HEK293 (cell line): Measurements from ENCODE around the gene MRPL4.

Experiments
- BCL11A ChIP-seq: fragments of 450-650 bp; formaldehyde crosslinking; IDR thresholded peaks from 2 replicates; pipeline ENCODE4 v1.5.1; 2016; ENCODE audit warnings: low read depth, missing biosample characterization, missing genetic modification characterization
- EGR2 ChIP-seq: fragments of 450-650 bp; formaldehyde crosslinking; IDR thresholded peaks from 2 replicates; pipeline ENCODE4 v1.5.1; 2016; ENCODE audit warnings: low read depth, missing biosample characterization, missing genetic modification characterization
- HOXA7 ChIP-seq: sonication (generic); formaldehyde crosslinking; IDR thresholded peaks from 2 replicates; pipeline ENCODE4 v1.8.1; 2022; ENCODE audit warnings: missing genetic modification reagents, borderline replicate concordance
- IKZF3 ChIP-seq: fragments of 450-650 bp; IDR thresholded peaks from 2 replicates; pipeline ENCODE4 v1.5.0; 2018; ENCODE audit warnings: missing biosample characterization, mild to moderate bottlenecking, missing genetic modification characterization, moderate library complexity
- KLF9 ChIP-seq: fragments of 450-650 bp; formaldehyde crosslinking; IDR thresholded peaks from 2 replicates; pipeline ENCODE4 v1.5.1; 2016; ENCODE audit warnings: missing biosample characterization, missing genetic modification characterization, low read depth
- MZF1 ChIP-seq: fragments of 450-650 bp; formaldehyde crosslinking; IDR thresholded peaks from 2 replicates; pipeline ENCODE4 v1.5.1; 2017; ENCODE audit warnings: missing biosample characterization, missing genetic modification characterization, borderline replicate concordance
- OVOL3 ChIP-seq: fragments of 450-650 bp; formaldehyde crosslinking; IDR thresholded peaks from 2 replicates; pipeline ENCODE4 v1.5.1; 2016; ENCODE audit warnings: missing biosample characterization, missing genetic modification characterization
- SETDB1 ChIP-seq: IDR thresholded peaks from one replicate; pipeline ENCODE4 v1.6.1; 2017; ENCODE audit warnings: mild to moderate bottlenecking, low read length, moderate library complexity, mixed read lengths; ENCODE audit not compliant: insufficient read length
- TRIM28 ChIP-seq: IDR thresholded peaks from 2 replicates; pipeline ENCODE4 v1.6.1; 2011; ENCODE audit warnings: low read length, control low read depth, borderline replicate concordance
- ZBTB26 ChIP-seq: fragments of 450-650 bp; formaldehyde crosslinking; optimal IDR thresholded peaks from 2 replicates; pipeline ENCODE3; 2016; ENCODE audit warnings: missing biosample characterization, mild to moderate bottlenecking, missing genetic modification characterization
- ZBTB48 ChIP-seq: fragments of 450-650 bp; formaldehyde crosslinking; IDR thresholded peaks from 2 replicates; pipeline ENCODE4 v1.5.1; 2016; ENCODE audit warnings: missing biosample characterization, missing genetic modification characterization
- ZFP41 ChIP-seq: fragments of 450-650 bp; formaldehyde crosslinking; IDR thresholded peaks from 2 replicates; pipeline ENCODE4 v1.5.1; 2016; ENCODE audit warnings: missing biosample characterization, missing genetic modification characterization, borderline replicate concordance
- ZIC2 ChIP-seq: fragments of 450-650 bp; formaldehyde crosslinking; IDR thresholded peaks from 2 replicates; pipeline ENCODE4 v1.5.1; 2016; ENCODE audit warnings: missing biosample characterization, missing genetic modification characterization
- ZNF121 ChIP-seq: fragments of 450-650 bp; formaldehyde crosslinking; IDR thresholded peaks from 2 replicates; pipeline ENCODE4 v1.5.1; 2016; ENCODE audit warnings: missing biosample characterization, missing genetic modification characterization
- ZNF148 ChIP-seq: fragments of 450-650 bp; formaldehyde crosslinking; IDR thresholded peaks from 2 replicates; pipeline ENCODE4 v1.5.0; 2017; ENCODE audit warnings: missing biosample characterization, missing genetic modification characterization, borderline replicate concordance
- ZNF169 ChIP-seq: fragments of 450-650 bp; formaldehyde crosslinking; IDR thresholded peaks from 2 replicates; pipeline ENCODE4 v1.5.1; 2016; ENCODE audit warnings: missing biosample characterization, missing genetic modification characterization
- ZNF223 ChIP-seq: fragments of 450-650 bp; formaldehyde crosslinking; IDR thresholded peaks from 2 replicates; pipeline ENCODE4 v1.5.1; 2016; ENCODE audit warnings: missing biosample characterization, missing genetic modification characterization
- ZNF350 ChIP-seq: fragments of 450-650 bp; formaldehyde crosslinking; IDR thresholded peaks from 2 replicates; pipeline ENCODE4 v1.5.0; 2017; ENCODE audit warnings: missing biosample characterization, mild to moderate bottlenecking, missing genetic modification characterization
- ZNF473 ChIP-seq: fragments of 450-650 bp; formaldehyde crosslinking; IDR thresholded peaks from 2 replicates; pipeline ENCODE4 v1.5.1; 2017; ENCODE audit warnings: missing biosample characterization, missing genetic modification characterization
- ZNF48 ChIP-seq: fragments of 450-650 bp; formaldehyde crosslinking; IDR thresholded peaks from 2 replicates; pipeline ENCODE4 v1.5.1; 2016; ENCODE audit warnings: missing biosample characterization, missing genetic modification characterization
- ZNF501 ChIP-seq: fragments of 450-650 bp; formaldehyde crosslinking; IDR thresholded peaks from 2 replicates; pipeline ENCODE4 v1.5.1; 2016; ENCODE audit warnings: missing biosample characterization, missing genetic modification characterization
- ZNF514 ChIP-seq: fragments of 450-650 bp; formaldehyde crosslinking; IDR thresholded peaks from 2 replicates; pipeline ENCODE4 v1.5.1; 2016; ENCODE audit warnings: missing biosample characterization, missing genetic modification characterization
- ZNF548 ChIP-seq: fragments of 450-650 bp; formaldehyde crosslinking; IDR thresholded peaks from 2 replicates; pipeline ENCODE4 v1.5.1; 2016; ENCODE audit warnings: missing biosample characterization, missing genetic modification characterization
- ZNF558 ChIP-seq: fragments of 450-650 bp; formaldehyde crosslinking; IDR thresholded peaks from 2 replicates; pipeline ENCODE4 v1.5.1; 2016; ENCODE audit warnings: missing biosample characterization, missing genetic modification characterization
- ZNF560 ChIP-seq: fragments of 450-650 bp; formaldehyde crosslinking; IDR thresholded peaks from 2 replicates; pipeline ENCODE4 v1.5.1; 2017; ENCODE audit warnings: missing biosample characterization, missing genetic modification characterization, borderline replicate concordance
- ZNF624 ChIP-seq: fragments of 450-650 bp; formaldehyde crosslinking; IDR thresholded peaks from 2 replicates; pipeline ENCODE4 v1.5.1; 2017; ENCODE audit warnings: missing biosample characterization, missing genetic modification characterization
- ZNF677 ChIP-seq: fragments of 450-650 bp; IDR thresholded peaks from 2 replicates; pipeline ENCODE4 v1.5.0; 2018; ENCODE audit warnings: missing biosample characterization, mild to moderate bottlenecking, missing genetic modification characterization, moderate library complexity
- ZNF768 ChIP-seq: fragments of 450-650 bp; formaldehyde crosslinking; IDR thresholded peaks from 2 replicates; pipeline ENCODE4 v1.5.1; 2018; ENCODE audit warnings: missing biosample characterization, mild to moderate bottlenecking, missing genetic modification characterization
- ZNF830 ChIP-seq: fragments of 450-650 bp; IDR thresholded peaks from 2 replicates; pipeline ENCODE4 v1.5.0; 2018; ENCODE audit warnings: missing biosample characterization, missing genetic modification characterization, low read depth, mild to moderate bottlenecking, moderate library complexity
- ZXDB ChIP-seq: fragments of 450-650 bp; formaldehyde crosslinking; IDR thresholded peaks from 2 replicates; pipeline ENCODE4 v1.5.1; 2016; ENCODE audit warnings: missing biosample characterization, missing genetic modification characterization
- TF ChIP-seq, protein P1 (sequence below): fragments of 450-650 bp; formaldehyde crosslinking; IDR thresholded peaks from 2 replicates; pipeline ENCODE4 v1.5.1; 2016; ENCODE audit warnings: missing biosample characterization, missing genetic modification characterization
- TF ChIP-seq, protein P2 (sequence below): fragments of 450-650 bp; formaldehyde crosslinking; conservative IDR thresholded peaks from 2 replicates; pipeline ENCODE4 v1.5.1; 2016; ENCODE audit warnings: low read depth, missing biosample characterization, missing genetic modification characterization

Gene MRPL4

DNA sequence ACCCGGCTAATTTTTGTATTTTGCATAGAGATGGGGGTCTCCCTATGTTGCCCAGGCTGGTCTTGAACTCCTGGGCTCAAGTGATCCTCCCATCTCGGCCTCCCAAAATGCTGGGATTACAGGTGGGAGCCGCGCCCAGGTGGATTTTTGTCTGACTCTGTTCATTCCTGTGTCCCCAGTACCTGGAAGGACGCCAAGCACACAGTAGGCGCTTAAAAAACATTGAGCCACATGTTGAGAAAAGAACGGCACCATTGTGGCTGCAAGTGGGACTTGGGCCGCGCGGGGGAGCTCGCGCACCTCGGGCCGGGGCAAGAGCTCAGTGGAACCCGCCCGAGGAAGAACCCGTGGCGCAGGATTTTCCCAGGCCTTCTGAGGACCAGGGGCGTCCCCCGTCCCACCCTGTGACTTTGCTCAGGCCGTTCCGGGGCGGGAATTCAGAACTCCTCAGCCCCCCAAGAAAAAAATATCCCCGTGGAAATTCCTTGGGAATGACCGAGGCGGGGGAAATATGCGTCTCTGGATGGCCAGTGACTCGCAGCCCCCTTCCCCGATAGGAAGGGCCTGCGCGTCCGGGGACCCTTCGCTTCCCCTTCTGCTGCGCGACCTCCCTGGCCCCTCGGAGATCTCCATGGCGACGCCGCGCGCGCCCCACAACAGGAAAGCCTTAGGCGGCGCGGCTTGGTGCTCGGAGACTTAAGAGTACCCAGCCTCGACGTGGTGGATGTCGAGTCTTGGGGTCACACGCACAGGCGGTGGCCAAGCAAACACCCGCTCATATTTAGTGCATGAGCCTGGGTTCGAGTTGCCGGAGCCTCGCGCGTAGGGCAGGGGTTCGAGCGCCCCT lies 17.5 kb downstream of the MRPL4 start (continued):
- TF ChIP-seq BCL11A (tag by site-specific recombination) (no peak), TRIM28 (no peak), ZNF624 (tag by site-specific recombination) (no peak), ZNF514 (no peak), ZNF548 (no peak), ZNF223 (tag by site-specific recombination) (no peak), ZNF121 (tag by site-specific recombination) (peak; percentile 94), ZNF350 (tag by site-specific recombination) (no peak), ZNF830 (no peak), ZBTB48 (tag by site-specific recombination) (no peak), KLF9 (tag by site-specific recombination) (no peak), IKZF3 (tag by site-specific recombination) (peak; percentile 91), SETDB1 (no peak), ZBTB26 (tag by site-specific recombination) (peak; percentile 22), ZNF768 (tag by site-specific recombination) (no peak), ZNF558 (no peak), ZNF677 (tag by site-specific recombination) (peak; percentile 4; the same call in 1 of the 2 replicates), ZNF148 (tag by site-specific recombination) (no peak), ZXDB (no peak), ZNF169 (tag by site-specific recombination) (no peak), EGR2 (tag by site-specific recombination) (no peak), HOXA7 (CRISPR knock-in tag) (no peak), ZIC2 (tag by site-specific recombination) (no peak), ZNF473 (tag by site-specific recombination) (no peak), ZNF560 (no peak), MZF1 (no peak), ZNF501 (0 out of 2 replicates have a peak, but pooled peaks have one; percentile 26), OVOL3 (no peak), ZFP41 (tag by site-specific recombination) (no peak), ZNF48 (tag by site-specific recombination) (no peak)
- TF ChIP-seq, protein P1, sequence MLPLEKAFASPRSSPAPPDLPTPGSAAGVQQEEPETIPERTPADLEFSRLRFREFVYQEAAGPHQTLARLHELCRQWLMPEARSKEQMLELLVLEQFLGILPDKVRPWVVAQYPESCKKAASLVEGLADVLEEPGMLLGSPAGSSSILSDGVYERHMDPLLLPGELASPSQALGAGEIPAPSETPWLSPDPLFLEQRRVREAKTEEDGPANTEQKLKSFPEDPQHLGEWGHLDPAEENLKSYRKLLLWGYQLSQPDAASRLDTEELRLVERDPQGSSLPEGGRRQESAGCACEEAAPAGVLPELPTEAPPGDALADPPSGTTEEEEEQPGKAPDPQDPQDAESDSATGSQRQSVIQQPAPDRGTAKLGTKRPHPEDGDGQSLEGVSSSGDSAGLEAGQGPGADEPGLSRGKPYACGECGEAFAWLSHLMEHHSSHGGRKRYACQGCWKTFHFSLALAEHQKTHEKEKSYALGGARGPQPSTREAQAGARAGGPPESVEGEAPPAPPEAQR (tag by site-specific recombination): no peak
- TF ChIP-seq, protein P2, sequence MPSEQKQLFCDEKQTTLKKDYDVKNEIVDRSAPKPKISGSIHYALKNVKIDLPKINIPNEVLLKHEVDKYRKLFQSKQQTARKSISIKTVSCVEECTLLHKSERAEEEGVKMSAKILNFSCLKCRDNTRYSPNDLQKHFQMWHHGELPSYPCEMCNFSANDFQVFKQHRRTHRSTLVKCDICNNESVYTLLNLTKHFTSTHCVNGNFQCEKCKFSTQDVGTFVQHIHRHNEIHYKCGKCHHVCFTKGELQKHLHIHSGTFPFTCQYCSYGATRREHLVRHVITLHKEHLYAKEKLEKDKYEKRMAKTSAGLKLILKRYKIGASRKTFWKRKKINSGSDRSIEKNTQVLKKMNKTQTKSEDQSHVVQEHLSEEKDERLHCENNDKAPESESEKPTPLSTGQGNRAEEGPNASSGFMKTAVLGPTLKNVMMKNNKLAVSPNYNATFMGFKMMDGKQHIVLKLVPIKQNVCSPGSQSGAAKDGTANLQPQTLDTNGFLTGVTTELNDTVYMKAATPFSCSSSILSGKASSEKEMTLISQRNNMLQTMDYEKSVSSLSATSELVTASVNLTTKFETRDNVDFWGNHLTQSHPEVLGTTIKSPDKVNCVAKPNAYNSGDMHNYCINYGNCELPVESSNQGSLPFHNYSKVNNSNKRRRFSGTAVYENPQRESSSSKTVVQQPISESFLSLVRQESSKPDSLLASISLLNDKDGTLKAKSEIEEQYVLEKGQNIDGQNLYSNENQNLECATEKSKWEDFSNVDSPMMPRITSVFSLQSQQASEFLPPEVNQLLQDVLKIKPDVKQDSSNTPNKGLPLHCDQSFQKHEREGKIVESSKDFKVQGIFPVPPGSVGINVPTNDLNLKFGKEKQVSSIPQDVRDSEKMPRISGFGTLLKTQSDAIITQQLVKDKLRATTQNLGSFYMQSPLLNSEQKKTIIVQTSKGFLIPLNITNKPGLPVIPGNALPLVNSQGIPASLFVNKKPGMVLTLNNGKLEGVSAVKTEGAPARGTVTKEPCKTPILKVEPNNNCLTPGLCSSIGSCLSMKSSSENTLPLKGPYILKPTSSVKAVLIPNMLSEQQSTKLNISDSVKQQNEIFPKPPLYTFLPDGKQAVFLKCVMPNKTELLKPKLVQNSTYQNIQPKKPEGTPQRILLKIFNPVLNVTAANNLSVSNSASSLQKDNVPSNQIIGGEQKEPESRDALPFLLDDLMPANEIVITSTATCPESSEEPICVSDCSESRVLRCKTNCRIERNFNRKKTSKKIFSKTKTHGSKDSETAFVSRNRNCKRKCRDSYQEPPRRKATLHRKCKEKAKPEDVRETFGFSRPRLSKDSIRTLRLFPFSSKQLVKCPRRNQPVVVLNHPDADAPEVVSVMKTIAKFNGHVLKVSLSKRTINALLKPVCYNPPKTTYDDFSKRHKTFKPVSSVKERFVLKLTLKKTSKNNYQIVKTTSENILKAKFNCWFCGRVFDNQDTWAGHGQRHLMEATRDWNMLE: no peak
